ENCODE data around the gene ERBB4.

The ERBB4 gene

GRCh38 chr2:212441141-212441540 lies 97.5 kb downstream of the ERBB4 start:
- DNase-seq: no peak

GRCh38 chr2:212428681-212429478 lies 109.7 kb downstream of the ERBB4 start:
- DNase-seq: peak in 26 of 56 donors; percentile 3 to 56 (median 24)

- no peak for DNase-seq
Observed at GRCh38 chr2:212427638-212428037, 111.0 kb downstream of the ERBB4 start.

GRCh38 chr2:212426637-212427412 lies 111.8 kb downstream of the ERBB4 start:
- no peak for DNase-seq

GRCh38 chr2:212424082-212424481 lies 114.5 kb downstream of the ERBB4 start:
- DNase-seq: no peak

GRCh38 chr2:212423089-212423488 lies 115.5 kb downstream of the ERBB4 start:
- DNase-seq: no peak

GRCh38 chr2:212421556-212422334 lies 116.9 kb downstream of the ERBB4 start:
- DNase-seq: no peak

GRCh38 chr2:212416086-212416485 lies 122.5 kb downstream of the ERBB4 start:
- DNase-seq: peak in 26 of 56 donors; percentile 0 to 61 (median 22)

GRCh38 chr2:212414767-212415211 lies 123.8 kb downstream of the ERBB4 start:
- DNase-seq: no peak

GRCh38 chr2:212409560-212409959 lies 129.0 kb downstream of the ERBB4 start:
- no peak for DNase-seq

GRCh38 chr2:212408524-212408923 lies 130.1 kb downstream of the ERBB4 start:
- DNase-seq: no peak

- DNase-seq: no peak
Observed at GRCh38 chr2:212406716-212407115, 131.9 kb downstream of the ERBB4 start.

GRCh38 chr2:212402316-212402715 lies 136.3 kb downstream of the ERBB4 start:
- no peak for DNase-seq

- DNase-seq: no peak
Observed at GRCh38 chr2:212398316-212398715, 140.3 kb downstream of the ERBB4 start.

- DNase-seq: no peak
Observed at GRCh38 chr2:212392544-212392943, 146.1 kb downstream of the ERBB4 start.

- DNase-seq: no peak
Observed at GRCh38 chr2:212392043-212392442, 146.6 kb downstream of the ERBB4 start.

- DNase-seq: no peak
Observed at GRCh38 chr2:212387146-212387545, 151.5 kb downstream of the ERBB4 start.

GRCh38 chr2:212385241-212385640 lies 153.4 kb downstream of the ERBB4 start:
- DNase-seq: no peak

GRCh38 chr2:212384027-212384426 lies 154.6 kb downstream of the ERBB4 start:
- no peak for DNase-seq

- DNase-seq: no peak
Observed at GRCh38 chr2:212381428-212382102, 157.0 kb downstream of the ERBB4 start.

GRCh38 chr2:212379103-212379502 lies 159.5 kb downstream of the ERBB4 start:
- DNase-seq: no peak
